Dedifferentiated amniotic fluid mesenchymal stem cell (primary cell): ENCODE measurements around the gene CORIN.

ENCODE experiments used
- DNase-seq: peaks from one replicate; pipeline ENCODE4 v3.0.0-alpha.2; 2016; ENCODE audit errors: extremely low spot score

CORIN gene, protein sequence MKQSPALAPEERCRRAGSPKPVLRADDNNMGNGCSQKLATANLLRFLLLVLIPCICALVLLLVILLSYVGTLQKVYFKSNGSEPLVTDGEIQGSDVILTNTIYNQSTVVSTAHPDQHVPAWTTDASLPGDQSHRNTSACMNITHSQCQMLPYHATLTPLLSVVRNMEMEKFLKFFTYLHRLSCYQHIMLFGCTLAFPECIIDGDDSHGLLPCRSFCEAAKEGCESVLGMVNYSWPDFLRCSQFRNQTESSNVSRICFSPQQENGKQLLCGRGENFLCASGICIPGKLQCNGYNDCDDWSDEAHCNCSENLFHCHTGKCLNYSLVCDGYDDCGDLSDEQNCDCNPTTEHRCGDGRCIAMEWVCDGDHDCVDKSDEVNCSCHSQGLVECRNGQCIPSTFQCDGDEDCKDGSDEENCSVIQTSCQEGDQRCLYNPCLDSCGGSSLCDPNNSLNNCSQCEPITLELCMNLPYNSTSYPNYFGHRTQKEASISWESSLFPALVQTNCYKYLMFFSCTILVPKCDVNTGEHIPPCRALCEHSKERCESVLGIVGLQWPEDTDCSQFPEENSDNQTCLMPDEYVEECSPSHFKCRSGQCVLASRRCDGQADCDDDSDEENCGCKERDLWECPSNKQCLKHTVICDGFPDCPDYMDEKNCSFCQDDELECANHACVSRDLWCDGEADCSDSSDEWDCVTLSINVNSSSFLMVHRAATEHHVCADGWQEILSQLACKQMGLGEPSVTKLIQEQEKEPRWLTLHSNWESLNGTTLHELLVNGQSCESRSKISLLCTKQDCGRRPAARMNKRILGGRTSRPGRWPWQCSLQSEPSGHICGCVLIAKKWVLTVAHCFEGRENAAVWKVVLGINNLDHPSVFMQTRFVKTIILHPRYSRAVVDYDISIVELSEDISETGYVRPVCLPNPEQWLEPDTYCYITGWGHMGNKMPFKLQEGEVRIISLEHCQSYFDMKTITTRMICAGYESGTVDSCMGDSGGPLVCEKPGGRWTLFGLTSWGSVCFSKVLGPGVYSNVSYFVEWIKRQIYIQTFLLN

DNA sequence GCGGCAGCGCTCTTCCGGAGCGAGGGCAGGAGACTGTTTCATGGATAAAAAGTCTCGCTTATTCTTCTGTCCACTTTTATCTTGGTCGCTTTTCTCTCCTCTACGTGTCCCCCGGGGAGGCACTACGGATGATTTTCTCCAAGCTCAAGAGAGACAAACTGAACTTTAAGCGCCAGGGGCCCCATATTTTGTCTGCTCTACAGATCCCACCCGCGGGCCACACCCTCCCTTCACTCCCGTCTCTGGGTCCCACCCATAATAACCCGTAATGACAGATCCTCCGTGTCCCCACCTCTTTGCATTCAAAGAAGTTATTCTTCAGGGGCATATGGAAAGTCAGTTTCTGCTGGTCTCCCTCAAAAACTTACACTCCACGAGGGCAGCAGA is at the start of gene CORIN:
Gene CORIN (minus strand): TSS at position 160 of the 387 bp plus-strand sequence. CDS start 118 bp downstream, at position 42.
- no peak for DNase-seq

DNA sequence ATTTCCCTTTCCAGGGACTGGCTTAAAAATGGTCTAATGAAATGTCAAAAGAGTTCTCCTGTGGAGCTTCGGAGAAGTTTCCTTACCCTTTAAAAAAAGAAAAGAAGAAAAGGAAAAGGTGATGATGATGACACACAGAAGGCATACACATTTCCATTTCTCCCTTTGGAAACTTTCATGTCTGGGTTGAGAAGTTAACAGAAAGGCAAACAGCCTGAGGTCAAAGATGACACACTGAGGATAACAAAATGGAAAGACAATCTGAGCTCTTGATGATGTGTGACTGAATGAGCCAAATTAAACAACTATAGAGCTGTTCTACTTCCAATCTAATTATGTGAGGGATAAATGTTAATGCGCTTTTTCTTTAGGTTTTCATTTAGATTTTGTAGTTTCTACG is 44.4 kb upstream of the CORIN start:
- DNase-seq, result no peak

DNA sequence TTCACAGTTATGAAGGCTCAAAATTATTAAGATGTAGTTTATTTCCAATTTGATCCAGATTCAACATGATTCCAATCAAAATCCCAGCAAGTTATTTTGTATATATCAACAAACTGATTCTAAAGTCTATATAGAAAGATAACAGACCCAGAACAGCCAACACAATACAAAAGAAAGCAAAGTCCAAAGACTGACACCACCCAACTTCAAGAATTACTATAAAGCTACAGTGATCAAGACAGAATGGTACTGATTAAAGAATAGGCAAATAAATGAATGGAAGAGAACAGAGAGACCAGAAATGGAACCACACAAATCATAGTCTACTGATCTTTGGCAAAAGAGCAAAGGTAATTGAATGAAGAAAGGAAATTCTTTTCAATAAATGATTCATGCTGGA is 41.6 kb upstream of the CORIN start:
- no peak for DNase-seq

DNA sequence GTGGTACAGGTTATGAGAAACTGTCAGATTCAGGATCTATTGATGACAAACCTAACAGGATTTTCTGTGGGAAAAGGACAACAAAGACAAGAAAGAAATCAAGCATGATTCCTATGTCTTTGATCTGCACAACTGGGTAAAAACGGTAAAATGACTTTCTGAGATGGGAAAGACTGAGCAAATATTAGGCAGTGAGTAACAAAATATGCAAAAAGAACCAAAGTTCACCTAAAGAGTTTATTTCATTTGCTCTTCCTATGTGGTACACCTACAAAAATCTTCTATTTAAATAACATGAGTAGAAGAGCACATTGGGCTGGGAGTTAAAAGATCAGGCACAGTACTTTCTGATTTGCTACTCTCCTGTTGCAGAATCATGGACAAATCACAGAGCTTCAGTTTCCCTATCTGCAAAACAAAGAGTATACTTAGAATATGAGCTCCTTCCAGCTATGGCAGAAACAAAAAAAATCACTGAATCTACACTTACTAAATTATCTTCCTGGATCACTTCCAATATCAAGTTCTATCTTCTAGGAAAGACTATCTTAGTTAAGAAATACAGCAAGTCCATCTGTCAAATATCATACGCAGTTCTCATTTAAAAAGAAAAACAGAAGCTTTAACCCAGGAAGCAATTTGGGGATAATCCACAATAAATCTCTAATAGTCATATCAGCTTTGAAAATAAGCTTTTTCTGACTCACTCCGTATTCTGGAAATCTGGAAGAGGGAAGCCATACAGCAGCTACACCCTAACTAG is 39.1 kb upstream of the CORIN start:
- DNase-seq, result no peak

DNA sequence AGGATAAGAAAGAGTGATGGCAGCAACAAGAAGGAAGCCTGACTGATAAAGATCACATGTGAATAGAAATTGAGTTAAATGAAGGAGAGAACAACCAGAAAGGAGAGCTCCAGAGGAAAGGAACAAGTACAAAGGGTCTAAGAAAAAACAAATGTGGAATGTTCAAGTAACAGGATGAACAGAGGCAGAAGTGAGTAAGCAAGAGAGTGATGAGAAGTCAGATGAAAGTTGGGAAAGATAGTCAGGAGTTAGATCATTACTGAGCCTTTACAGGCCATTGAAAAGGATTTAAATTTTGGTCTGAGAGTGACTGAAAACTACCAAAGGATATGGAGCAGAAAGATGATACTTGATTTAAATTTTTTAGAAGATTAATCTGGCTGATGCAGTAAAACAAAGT is 38.4 kb upstream of the CORIN start:
- no peak for DNase-seq

DNA sequence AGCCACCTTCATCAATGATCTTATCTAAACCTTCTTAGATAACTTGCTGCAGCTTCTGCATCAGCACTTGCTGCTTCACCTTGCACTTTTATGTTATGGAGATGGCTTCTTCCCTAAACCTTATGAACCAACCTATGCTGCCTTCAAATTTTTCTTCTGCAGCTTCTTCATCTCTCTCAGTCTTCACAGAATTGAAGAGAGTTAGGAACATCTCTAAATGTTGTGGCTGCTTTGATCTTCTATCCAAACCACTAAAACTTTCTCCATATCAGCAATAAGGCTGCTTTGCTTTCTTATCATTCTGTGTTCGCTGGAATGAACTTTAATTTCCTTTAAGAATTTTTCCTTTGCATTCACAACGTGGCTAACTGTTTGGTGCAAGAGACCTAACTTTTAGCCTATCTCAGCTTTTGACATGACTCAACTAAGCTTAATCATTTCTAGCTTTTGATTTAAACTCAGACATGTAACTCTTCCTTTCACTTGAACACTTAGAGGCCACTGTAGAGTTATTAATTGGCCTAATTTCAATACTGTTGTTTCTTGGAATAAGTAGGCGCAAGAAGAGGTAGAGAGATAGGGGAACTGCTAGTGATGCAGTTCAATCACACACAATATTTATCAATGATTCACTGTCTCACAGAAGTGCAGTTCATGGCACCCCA is 36.1 kb upstream of the CORIN start:
- DNase-seq, result no peak

DNA sequence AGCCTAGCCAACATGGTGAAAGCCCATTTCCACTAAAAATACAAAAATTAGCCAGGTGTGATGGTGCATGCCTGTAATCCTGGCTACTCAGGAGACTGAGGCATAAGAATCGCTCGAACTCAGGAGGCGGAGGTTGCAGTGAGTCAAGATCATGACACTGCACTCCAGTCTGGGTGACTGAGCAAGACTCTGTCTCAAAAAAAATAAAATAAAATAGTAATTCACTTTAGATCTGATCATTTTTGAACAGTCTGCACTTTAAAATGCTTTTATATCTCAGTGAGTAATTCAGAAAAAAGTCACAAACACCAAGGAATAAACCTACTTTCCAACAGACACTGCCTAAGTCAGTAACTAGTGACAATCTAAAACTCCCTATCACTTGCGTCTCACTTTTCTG is 25.6 kb upstream of the CORIN start:
- DNase-seq, result no peak

DNA sequence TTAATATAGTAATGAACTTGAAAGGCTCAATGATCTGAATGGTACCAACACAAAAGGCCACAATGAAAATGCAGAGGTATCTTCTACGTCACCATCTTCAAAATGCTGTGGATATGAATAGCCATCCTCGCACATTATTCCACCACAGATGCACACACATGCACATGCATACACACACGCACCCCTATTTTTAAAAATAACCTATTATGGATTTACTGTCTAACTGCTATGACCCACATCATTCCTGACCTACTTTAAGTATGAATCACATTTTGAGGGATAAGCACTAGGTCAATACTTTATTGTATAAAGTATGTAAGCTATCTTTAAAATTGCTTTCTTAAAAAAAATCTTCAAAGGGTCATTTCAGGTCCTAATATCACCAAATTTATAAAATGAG is 24.4 kb upstream of the CORIN start:
- no peak for DNase-seq

DNA sequence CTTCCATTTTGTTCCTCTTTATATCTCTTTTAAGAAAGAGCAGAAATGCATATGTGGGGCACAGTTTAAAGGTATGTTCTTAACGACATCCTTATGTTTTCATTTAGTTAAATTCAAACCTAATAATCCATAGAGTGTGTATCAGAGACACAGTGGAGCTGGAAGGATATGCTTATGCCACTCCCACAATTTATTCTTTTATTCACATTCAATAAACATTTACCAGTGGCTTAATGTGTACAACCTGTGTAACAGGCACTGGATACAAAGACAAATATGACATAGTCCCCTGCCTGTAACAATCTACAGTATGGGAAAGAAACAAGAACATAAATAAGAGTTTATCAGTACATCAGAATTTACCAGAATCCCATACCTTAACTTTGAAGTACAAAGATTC is 22.4 kb upstream of the CORIN start:
- no peak for DNase-seq

DNA sequence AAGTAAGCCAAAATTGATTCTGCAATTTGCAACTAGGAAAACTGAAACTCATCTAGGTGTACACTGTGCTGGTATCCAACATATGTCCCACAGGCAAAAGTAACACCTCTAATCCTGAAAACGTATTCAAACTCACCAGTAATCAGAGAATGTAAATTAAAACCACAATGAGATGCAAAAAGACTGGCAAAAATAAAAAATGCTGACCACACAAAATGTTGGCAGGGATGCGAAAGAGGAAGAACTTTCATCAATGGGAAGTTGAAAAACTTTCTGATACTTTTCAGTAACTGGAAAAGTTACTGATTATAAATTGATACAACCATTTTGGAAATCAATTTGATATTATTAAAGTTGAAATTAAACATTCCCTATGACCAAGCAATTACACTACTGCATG is 20.1 kb upstream of the CORIN start:
- no peak for DNase-seq

DNA sequence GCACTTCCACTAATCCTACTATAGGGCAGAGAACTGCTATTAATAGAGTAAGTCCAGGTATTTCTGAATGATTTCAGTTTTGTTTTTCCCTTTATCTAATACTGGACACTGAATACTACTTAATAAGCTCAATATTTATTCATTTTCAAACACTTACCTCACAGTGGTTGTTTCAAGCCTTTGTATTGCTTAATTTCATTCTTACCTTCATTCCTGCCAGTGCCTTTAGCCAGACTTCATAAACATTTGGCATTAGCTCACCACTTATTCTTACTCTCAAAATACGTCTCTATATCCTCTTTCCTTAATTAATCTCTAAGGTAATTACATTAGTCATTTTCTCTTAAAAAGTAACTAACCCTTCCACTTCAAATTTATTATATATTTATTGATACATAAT is 18.8 kb upstream of the CORIN start:
- no peak for DNase-seq

DNA sequence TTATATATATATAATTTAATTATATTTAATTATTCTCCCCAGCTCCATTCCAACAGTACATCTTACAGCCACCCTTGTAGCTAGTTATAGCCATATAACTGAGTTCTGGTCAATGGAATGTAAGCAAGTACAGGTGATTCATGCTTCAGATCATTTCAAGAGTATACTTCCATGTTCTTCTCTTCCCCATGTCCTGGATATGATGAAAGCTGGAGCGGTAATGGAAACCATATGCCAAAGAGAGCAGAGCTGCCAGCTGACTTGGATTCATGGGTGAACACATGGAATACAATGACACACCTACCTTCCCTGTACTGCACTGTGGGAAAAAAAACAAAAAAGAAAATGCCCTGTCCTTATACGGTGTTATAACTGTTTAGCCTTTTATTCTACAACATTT is 17.5 kb upstream of the CORIN start:
- DNase-seq, result no peak

DNA sequence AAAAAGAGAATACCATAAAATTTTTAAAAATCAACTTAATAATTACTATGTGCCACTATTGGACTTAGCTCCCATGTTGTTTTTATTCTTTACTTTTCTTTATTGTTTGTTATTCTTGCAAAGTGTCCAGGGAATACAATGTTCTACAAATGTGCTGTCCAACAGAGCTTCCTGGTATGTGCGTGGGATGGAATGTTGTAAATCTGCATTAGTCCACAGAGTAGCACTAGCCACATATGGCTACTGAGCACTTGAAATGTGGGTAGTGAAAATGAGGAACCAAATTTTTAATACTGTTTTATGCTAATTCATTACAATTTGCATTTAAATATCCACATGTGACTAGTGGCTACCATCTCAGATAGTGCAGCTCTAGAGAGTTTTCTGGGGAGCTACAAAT is 14.3 kb upstream of the CORIN start:
- peak; percentile 68 for DNase-seq

DNA sequence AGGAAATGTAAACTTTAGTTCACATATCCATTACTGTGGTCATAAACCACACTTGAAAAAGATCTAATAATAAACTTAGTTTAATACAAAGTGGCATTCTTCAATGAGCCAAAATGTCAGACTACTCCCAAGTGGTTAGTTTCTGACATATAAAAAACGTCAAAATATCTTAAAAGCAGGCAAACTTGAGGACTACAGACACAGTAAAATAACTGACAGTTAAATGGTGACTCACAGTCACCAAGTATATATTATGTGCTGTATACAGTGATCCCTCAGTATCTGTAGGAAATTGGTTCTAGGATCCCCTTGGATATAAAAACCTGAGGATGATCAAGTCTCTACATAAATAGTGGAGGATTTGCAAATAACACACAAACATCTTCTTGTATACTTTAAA is 11.6 kb upstream of the CORIN start:
- DNase-seq, result no peak

DNA sequence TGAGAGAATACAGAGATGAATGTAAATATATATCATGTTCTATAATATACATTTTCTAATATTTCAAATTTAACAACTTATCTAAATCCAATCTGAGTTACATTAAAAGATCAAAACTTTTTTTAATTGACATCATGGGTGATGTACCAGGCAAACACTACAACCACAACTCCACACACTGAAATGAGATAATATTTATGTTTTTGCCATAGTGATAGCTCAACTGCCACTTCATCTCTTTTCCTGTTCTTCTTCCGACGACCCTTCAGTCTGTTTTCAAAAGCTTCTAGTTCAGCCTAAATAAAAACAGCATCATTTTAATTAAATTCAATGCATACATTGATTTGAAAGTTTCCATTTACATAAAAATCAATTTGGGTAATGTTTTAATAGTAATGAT is 10.2 kb upstream of the CORIN start:
- no peak for DNase-seq

DNA sequence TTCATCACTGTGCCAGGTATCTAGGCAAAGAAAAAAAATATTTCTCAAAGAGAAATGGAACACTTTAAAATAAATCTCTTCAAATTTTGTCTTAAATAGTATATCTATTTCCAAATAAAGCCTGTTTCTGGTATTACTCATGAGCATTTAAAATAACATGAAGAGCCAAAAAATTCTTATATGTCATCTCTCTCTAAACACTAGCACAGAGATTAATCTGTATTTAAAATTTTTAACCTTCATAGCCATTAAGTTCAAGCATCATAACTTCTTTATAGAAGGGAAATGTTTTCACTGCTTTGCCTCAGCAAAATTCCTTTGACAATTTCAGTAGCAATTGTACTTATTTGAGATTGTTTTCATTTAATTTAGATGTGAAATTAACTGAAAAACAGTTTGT is 5.1 kb upstream of the CORIN start:
- DNase-seq, result no peak

DNA sequence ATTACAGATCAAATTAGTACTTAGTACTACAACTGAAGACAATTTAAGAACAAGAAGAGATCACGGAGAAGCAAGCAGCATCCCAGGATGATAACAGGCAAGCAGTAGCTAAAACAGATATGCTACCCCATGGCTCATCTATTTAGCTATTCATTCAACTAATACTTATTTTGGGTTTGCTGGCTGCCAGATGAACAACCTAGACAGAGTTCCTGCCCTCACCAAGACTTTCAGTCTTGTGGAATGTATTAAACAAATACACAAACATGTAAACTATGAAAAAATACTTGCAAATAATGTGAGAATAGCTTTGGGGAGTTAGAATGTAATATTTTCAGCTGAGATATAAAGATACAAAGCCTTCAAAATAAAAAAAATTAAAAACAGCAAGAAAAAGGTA is 2.4 kb upstream of the CORIN start:
- DNase-seq, result no peak

DNA sequence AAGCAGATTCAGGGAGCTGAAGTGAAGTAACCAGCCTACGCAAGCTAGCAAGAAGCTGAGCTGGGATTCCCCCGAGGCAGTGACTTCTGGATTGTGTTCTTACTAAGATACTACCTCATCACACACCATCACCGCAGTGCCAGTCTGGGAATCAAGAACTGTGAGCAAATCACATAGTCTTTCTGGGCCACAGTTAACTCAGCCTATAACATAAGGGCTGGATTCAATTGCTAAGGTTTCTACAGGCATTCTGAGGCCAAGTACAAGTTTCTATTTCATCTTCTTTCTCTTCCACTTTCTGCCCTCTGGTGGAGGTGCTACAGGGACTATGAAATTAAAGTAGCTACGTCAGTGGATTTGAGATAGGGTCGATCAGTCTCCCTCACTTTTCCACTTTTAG is 1.4 kb upstream of the CORIN start:
- peak; percentile 15 for DNase-seq

DNA sequence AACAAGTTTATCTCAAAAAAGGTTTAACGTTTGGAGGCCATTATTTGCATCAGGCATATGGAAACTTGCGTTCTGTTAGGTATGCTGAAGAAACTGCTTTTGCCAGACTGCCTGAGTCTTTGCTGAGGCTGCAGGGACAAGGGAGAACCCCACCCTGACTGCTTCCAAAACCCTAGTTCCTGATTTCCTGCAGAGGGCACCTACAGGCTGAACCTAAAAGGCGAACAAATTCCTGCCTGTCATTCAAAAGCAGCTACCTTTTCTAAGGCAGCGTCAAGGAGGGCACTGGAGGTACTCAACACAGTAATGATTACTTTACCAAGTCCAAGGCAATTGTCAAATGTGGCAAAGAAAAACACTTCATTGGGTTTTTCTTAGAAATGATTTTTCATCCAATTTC is 578 bp upstream of the CORIN start:
- no peak for DNase-seq

DNA sequence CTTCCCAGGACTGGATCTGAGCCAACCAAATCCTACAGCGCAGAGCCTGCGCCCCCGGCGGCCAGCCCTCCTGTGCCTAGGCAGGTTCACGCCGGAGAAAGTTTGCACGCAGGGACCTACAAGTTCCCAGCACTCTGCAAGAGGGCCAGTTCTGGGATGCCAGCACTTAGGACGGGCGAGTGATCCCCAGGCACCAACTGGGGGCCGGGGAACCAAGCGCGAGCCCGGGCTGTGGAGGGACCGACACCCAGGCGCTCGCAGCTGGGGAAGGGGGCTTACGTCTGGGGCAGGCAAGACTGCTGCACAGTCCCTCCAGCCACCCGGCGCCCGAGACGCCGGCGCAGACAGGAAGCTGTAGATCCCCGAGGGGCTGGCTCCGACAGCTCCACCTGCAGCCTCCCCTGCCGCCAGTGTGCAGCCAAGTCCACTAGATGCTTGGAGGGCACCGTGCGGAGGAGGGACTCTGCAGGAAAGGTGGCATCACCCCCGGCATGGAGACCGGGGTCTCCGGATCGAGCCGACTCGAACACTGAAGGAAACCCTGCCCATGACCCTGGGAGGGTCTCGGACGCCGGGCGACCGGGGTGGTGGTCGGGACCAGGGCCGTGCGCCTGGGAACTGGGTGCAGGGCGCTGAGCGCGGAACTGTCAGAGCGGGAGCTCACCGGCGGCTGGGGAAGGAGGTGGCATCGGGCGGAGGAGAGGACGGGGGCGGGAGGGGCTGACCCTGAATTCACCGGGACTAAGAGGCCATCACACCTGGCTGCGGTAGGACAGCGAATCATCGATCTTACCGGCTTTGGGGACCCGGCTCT is 566 bp downstream of the CORIN start:
- no peak for DNase-seq

DNA sequence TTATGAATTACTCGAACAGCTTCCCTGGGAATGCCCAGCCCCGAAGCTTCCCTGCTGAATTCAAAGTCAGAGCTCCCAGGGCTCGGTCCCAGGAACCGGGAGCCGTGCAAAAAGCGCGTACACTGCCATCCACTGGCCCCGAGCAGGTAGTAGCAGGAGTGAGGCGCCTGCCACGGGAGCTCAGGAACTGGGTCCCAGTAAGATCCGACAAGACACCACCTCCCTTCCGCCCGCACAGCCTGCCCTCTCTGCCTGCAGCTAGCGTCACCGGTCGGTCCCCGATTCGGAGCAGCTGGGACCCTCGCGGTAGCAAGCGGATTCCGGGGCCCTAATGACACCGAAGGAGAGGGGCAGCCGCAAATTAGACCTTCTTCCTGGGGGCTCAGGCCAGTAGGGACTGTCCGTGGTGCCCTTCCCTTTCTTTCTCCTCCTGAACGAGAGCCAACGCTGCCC is 1.2 kb downstream of the CORIN start:
- peak; percentile 80 for DNase-seq
